Endometrial microvascular endothelial cells (primary cell): ENCODE measurements around the gene REPIN1. TPM values are rescaled to one million over a fixed set of nuclear protein-coding genes. Genes with fewer than 3 reads are reported as not detected.
"Not testable (repeated sequence)": the region's sequence is repeated elsewhere in the genome, so short reads cannot be mapped to it uniquely, and the experiment has no call there.

ENCODE experiments used
- in situ Hi-C: cut with HindIII; loops from 2 replicates; pipeline ENCODE4 v1.10.0; 2017; ENCODE audit warnings: low sequenced_read_pairs, low pct_unique_long_range_greater_than_20kb; ENCODE audit errors: inconsistent ontology term
- total RNA-seq: library from RNA; depleted of rRNA; stranded (reverse); fragments of >200 nt; gene quantifications from one replicate; pipeline ENCODE4 v1.2.3, GENCODE V29; 2015; ENCODE audit errors: inconsistent ontology term

The REPIN1 gene
- total RNA-seq, 1 donor from 2014 or later = 125 TPM

DNA sequence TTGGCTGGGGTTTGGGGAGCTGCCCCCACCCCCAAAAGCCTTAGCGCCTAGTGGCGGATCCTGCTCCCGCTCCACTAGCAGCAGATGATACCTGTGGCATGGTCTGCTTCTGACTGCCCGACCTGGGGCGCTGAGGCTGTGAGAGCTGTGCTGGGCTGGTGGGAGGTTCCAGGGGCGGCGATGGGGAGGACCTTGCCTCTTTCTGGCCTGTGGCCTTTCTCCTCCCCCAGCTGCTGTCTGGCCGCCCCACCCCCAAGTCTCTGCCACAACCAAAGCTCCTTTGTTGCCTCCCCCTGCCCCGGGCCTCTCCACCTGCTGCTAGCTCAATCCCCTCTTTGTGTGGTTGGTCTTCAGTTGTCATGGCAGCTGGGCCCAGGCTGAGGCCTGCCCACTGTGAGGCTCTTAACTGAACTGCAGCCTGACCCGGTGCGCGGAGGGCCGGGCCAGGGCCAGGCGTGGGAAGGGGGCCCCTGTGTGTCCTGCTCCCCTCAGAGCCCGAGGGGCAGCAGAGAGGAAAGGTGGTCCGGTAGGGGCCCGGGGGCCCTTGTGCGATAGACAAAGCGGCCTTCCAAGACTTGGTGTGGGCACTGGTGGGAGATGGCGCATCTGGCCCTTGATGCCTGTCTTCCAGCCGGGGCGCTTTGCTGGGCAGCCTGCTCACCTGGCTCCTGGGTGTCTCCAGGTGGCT, 15.2 kb downstream of the REPIN1 start:
- in situ Hi-C loops = no loop called here

DNA sequence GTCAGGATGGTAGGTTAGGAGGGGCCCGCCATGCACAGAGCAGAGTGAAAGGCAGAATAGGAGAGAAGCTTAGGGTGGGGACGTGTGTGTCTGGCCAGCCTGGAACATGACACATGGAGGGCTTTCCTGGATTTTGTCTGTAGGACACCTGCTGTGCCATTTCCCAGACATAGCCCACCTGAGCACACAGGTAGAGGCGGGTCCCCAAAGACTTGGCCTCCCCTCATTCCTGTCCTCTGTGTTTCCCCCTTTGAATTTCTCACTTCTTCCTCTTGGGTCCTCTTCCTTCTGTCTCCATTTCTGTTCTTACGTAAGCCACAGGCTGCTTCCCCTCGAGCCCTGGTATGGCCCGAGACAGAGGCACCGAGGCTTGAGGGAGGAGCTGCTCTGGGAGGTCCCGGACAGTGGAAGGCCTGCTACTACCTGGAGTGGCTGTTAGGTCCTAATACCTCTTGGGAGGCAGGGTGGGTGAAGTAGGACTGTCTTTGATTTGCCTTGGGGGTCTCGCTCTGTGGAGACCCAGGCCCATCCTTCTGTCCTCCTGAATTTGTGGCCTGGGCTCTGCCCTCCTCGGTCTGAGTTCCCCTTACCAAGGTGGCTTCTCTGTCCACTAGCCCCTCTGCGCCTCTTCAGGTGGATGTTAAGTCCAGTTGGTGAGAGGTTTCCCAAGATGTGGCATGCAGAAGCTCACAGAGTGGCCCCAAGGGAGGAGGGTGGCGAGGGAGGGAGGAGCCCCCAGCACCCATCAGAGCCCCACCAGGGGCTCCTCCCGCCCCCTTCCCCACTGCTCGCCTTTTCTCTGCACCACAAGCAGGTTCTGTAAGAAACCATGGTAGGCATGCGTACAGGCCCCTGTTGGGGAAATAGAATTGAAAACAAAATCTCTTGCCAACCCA, 16.0 kb downstream of the REPIN1 start:
- in situ Hi-C loops = no loop called here

DNA sequence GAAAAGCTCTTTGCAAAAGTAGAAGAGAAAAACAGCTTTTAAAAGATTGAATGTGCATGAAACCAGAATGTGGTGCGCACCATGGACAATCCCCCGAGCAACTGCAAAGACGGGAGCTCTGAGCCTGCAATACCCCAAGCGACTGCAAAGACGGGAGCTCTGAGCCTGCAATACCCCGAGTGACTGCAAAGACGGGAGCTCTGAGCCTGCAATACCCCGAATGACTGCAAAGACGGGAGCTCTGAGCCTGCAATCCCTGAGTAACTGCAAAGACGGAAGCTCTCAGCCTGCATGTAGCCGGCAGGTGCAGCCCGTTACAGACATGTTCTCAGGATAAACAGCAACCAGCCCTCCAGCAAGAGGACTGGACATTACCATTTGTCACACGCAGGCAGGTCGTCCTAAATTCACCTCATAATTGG, 16.7 kb downstream of the REPIN1 start:
- in situ Hi-C loops = no loop called here

DNA sequence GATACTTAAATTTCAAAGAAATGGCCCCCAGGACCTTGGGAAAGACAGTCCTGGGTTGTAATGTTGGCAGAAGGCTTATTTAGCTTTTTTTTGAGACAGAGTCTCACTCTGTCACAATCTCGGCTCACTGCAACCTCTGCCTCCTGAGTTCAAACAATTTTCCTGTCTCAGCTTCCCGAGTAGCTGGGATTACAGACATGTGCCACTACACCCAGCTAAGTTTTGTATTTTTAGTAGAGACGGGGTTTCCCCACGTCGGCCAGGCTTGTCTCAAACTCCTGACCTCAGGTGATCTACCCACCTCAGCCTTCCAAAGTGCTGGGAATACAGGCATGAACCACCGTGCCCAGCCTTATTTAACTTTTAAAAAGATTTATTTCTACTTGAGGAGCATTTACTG, 17.3 kb downstream of the REPIN1 start:
- in situ Hi-C loops = not testable (repeated sequence)

DNA sequence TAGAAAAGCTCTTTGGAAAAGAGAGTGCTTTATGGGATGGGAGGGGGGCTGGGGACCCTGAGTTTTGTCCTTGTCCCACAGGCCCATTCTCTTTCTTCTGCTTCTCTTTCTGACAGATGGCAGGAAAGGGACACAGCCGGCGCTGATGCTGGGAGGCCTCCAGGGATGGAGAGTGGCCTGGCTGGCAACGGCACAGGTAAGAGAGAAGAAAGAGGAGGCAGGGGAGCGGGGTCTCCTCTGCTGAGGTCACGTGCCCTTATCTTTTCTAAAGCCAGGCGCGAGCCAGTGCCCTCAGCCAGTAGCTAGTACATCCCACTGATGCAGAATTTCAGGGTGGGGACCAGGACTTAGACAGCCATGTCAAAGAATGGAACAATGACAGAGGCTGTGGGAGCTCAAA, 19.7 kb downstream of the REPIN1 start:
- in situ Hi-C loops = no loop called here

DNA sequence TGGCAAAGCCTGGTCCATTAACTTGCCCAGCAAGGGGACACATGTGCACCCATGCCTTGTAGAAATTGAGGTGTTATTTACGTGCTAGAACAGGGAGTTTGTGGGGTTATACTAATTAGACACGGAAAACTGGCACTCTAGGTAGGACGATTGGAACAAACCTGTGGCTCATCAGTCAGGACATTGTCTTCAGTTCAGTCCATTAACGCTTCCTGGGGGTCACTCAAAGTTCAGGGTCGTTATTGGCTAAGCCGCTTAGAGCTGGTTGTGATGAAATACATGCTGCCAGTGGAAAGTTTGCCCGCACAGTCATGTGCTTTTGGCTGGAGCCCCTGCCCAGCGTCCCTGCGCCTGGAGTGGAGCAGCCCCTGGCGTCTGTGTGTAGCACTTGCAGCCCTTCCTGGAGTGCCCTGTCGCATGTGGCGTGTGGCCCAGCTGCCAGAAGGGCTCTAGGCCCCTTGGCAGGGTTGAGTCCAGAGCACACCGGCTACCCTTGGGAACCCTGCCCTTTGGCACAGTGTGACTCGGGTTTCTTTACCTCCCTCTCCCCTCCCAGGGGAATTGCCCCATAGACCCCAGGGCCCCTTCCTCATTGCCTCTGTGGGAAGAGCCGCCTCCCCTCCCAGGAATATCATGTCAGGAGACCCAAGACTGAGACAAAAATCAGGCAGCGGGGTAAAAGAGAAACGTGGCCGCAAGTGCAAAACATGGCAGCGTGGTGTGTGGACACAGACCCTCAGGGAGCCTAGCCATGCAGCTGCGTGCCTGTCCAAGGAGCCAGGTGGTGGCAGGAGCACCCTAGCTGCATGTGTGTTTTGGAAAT, 20.3 kb downstream of the REPIN1 start:
- in situ Hi-C loops = no loop called here

DNA sequence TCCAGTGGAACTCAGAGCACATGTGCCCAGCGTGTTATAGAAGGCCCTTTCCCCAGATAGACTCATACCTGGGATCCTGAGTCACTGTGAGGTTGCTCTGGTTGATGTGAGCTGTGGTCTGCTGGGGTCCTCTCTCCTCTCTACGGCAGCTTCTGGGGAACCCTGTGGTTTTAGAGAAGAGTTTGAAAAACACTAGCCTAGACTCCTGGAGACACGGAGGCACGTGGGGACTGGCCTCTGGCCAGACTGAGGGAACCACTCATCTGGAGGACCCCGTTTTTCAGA, 20.9 kb downstream of the REPIN1 start:
- in situ Hi-C loops = no loop called here

DNA sequence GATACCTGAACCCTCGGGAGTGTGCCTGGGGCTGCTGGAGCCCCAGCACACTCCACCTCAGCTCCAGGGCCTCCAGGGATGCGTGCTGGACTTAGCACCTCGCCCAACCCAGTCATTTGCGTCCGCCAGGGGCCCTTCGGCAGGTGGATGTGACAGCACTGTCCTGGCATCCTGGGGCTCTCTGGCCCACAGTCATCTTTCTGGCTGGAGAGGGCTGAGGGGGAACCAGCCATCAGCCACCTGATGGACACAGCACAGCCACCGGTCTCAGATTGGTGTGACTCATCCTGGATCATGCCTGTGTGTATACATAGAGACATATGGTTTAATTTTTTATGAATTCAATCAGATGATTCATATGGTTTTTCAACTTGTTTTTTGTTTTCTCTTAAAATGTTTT, 21.6 kb downstream of the REPIN1 start:
- in situ Hi-C loops = no loop called here

DNA sequence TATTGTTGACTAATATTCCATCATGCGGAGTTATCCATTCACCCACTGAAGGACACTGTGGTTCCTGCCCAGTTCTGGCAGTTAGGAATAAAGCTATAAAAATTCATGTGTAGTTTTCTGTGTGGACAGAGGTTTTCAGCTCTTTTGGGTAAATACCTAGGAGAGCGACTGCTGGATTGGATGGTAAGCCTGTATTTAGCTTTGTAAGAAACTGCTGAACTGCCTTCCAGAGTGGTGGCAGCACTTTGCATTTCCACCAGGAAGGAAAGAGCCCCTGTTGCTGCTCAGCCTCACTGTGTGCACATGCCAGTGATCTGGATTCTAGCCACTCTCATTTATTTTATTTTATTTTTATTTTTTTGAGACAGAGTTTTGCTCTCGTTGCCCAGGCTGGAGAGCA, 24.7 kb downstream of the REPIN1 start:
- in situ Hi-C loops = no loop called here

DNA sequence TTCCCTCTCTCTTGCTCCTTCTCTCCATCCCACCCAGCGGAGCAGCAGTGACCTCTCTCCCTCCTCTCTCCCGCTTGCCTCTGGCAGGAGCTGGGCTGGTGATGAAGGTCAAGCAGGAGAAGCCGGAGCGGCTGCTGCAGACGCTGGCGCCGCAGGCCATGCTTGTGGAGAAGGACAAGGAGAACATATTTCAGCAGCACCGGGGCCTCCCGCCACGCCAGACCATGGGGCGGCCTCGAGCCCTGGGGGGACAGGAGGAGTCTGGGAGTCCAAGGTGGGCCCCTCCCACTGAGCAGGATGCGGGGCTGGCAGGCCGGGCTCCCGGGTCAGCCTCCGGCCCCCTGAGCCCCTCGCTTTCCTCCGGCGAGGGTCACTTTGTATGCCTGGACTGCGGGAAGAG, 27.8 kb downstream of the REPIN1 start:
- in situ Hi-C loops = no loop called here

DNA sequence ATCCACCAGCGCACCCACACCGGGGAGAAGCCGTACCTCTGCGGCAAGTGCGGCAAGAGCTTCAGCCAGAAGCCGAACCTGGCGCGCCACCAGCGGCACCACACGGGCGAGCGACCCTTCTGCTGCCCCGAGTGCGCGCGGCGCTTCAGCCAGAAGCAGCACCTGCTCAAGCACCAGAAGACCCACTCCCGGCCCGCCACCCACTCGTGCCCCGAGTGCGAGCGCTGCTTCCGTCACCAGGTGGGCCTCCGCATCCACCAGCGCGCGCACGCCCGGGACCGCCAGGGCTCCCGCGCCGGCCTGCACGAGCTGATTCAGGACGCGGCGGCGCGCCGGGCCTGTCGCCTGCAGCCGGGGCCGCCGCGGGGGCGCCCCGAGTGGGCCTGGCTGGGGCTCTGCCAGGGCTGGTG, 28.2 kb downstream of the REPIN1 start:
- in situ Hi-C loops = no loop called here

DNA sequence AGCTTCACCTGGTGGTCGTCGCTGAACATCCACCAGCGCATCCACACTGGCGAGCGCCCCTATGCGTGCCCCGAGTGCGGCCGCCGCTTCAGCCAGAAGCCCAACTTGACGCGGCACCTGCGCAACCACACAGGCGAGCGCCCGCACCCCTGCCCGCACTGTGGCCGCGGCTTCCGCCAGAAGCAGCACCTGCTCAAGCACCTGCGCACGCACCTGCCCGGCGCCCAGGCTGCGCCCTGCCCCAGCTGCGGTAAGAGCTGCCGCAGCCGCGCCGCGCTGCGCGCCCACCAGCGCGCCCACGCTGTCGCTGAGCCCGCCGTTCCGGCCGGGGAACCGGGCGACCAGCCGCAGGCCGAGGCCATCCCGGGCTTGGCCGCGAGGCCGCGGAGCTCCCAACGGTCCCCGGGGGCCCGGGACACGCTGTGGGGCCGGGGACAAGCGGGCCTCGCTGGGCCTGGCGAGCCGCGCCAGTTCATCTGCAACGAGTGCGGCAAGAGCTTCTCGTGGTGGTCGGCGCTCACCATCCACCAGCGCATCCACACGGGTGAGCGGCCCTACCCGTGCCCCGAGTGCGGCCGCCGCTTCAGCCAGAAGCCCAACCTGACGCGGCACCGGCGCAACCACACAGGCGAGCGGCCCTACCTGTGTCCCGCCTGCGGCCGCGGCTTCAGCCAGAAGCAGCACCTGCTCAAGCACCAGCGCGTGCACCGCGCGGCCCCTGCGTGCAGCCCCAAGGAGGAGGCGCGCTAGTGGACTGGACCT, 28.9 kb downstream of the REPIN1 start:
- in situ Hi-C loops = no loop called here

DNA sequence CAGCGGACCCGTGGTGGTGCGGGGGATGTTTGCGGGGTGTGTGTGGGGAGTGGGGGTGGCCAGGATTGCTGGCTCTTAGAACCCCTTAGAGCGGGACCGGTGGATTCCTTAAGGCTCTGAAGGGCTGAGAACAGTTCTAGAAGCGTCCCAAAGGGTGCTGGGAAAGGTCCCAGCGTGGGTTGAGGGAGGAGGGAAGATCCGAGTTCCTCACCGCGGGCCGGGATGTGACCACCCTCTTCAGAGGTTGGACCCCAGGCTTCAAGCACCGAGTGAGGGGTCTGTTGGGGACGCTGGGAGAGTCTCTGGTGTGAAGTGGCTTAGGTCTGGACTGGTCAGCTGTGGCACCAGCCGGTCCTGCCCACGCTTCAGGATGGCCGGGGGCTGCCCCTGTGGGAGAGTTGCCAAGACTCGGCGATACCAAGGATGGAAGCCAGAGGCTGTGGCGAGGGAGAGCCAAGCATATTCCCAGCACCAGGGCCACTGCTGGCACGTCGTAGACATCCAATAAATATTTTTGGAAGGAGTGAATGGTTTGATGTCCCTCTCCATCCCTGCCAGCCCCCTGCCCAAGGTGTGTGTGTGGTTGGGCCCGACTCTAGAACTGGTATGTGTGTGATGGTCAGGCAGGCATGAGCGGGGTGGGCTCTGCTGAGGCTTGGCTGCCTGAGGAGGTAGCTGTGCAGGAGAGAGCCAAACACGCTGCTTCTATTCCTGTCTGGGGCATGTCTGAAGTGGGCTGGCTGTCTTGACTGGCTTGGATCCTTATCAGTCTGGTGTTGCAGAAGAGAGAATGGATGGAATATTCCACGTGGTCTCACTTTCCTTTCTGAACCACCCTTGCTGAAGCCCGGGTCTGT, 29.7 kb downstream of the REPIN1 start:
- in situ Hi-C loops = no loop called here

DNA sequence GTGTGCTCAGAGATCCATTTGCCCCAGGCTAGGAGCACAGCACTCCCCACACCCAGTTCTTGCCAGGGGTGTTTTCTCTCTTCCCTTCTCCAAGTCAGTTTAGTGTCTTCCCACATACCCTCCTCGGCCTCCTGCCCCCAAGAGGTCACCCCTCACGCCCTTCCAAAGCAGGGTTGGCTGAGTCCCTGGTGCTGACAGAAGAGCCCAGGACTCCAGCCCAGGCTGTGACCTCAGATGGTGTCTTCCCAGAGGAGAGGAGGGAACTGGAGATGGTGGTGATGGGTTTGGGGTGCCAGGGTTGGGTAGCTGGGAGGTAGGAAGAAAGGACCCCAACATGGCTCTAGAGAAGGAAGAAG, 30.3 kb downstream of the REPIN1 start:
- in situ Hi-C loops = no loop called here

DNA sequence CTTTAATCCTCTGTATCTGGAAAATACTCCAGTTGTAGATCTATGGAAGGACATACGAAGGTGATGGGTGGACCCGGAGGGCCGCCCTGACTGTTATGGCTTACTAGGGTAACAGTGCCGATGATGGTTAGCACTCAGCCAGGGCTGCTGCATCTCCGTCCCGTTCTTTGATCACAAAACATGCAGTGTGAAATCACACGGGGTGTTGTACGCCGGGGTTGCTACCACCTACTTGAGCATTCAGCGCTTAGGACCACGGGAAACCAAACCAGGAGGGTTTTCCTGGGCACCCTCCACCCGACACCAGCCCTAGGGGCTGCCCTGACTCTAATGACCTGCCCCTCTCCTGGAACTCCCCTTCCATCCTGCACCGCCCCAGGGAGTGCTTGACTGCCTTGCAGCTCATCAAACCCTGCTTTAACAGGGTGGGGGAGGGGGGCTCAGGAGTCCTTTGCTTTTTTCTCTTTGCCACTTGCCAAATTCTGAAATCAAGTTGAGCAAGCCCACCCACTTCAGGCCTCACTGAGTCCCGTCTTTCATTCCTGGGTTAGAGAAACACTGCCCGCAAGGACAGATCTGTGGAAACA, 30.9 kb downstream of the REPIN1 start:
- in situ Hi-C loops = no loop called here

DNA sequence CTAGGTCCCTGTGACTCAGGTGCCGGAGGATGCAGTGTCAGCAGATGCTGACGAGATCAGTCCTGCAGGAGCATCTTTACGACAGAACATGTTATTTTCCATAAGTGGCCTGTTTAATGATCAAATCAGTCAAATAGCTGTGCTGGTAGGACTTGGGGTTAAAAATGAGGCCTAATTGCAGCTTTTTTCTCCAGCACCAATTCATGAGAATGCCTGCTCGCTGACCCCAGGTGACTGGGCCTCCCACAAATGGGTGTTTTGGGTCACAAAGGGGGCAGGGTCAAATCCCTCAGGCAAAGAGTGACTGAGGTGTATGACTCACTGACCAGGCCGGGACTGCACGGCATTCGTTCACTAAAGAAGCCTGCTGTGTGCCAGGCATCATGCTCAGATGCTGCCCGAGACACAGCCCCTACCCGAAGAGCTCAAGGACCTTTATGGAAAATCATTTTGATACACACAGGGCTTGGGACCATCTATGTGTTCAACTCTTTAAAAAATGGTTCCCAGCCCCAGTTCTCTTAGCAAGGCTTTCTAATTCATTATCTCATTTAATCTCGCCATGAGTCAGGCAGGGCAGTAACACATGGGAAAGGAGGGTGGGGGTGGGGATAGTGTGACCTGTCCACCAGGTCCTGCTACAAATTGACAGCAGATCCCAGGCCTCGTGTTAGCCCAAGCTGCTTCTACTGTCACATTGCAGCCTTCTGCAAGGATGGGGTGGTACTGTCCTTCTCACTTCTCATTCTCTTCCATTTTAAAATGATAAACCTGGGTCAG, 31.6 kb downstream of the REPIN1 start:
- in situ Hi-C loops = no loop called here

DNA sequence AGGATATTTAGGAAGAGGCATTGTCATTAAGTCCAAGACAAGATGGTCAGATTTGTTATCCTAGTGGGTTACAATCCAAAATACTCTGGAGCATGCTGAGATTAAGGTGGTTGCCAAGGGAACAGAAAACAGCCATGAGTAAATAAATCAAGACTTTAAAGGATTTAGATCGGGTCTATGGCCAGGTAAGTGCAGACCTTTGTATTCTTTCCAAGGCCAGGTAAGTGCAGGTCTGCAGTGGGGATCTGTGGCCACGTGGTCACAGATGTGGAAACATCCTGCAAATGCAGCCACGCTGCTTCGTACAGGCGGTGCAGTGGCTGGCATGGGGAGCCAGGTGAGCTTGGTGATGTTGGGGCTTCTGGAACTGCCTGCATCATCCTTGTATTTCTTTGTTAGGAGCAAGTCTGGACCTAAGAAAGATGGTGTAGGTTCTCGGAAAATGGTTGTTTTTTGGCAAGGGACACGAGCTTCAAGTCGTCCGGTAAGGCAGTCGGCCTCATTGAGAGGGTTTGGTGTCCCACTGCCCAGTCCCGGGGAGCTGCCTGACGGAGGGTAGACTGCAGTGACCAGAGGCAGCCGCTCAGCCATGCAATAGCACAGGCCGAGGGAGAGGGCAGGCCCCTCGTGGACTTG, 32.3 kb downstream of the REPIN1 start:
- in situ Hi-C loops = no loop called here
